CD4-positive, alpha-beta T cell (primary cell): Measurements from ENCODE around the gene KLHL24. TPM values are rescaled to one million over a fixed set of nuclear protein-coding genes. Genes with fewer than 3 reads are reported as not detected.
"Not testable (repeated sequence)": the region's sequence is repeated elsewhere in the genome, so short reads cannot be mapped to it uniquely, and the experiment has no call there.

Experiments
- ATAC-seq: fragments of 200-7000 bp; cut with Tn5 transposase; one replicate; pipeline ENCODE4 v1.10.0; 2022; ENCODE audit warnings: mild to moderate bottlenecking; ENCODE audit not compliant: poor library complexity
- CTCF ChIA-PET: fragments of 350-600 bp; sonication (Branson Sonifier 250); formaldehyde crosslinking; loops from one replicate; lab custom pipeline; 2021; ENCODE audit warnings: antibody characterized with exemption, inconsistent platforms; lab: Charles Lee
- POLR2A ChIA-PET: fragments of 350-600 bp; sonication (Branson Sonifier 250); formaldehyde crosslinking; loops from one replicate; lab custom pipeline; 2021; ENCODE audit warnings: antibody characterized with exemption, inconsistent platforms; lab: Charles Lee
- DNase-seq, 14 experiments: peaks; one replicate each; pipeline ENCODE4 v3.0.0-alpha.2; 2013 to 2020; ENCODE audit warnings: mixed read lengths in 2 of 14
- H3K27ac ChIP-seq, 2 donors: one replicate each; pipeline versions ENCODE4 v1.5.1 to v1.7.0; 2013; ENCODE audit warnings: low read length in 2 of 2, low read depth in 1 of 2, mild to moderate bottlenecking in 1 of 2
- H3K27me3 ChIP-seq, 2 experiments: 1 replicate in 1 of 2; 2 replicates in 1 of 2; pipeline versions ENCODE4 v1.6.1 to v1.7.0; 2013; ENCODE audit warnings: low read length in 2 of 2, control low read depth in 1 of 2, mild to moderate bottlenecking in 1 of 2, moderate library complexity in 1 of 2; ENCODE audit not compliant: insufficient read depth in 2 of 2, control insufficient read depth in 1 of 2
- H3K36me3 ChIP-seq: one replicate; pipeline ENCODE4 v1.6.1; 2013; ENCODE audit warnings: low read length, control low read depth; ENCODE audit not compliant: insufficient read depth
- H3K4me1 ChIP-seq: one replicate; pipeline ENCODE4 v1.6.1; 2013; ENCODE audit warnings: low read length, control low read depth; ENCODE audit not compliant: insufficient read depth
- H3K4me3 ChIP-seq: one replicate; pipeline ENCODE4 v1.5.1; 2013; ENCODE audit warnings: mild to moderate bottlenecking, low read length, moderate library complexity
- H3K9me3 ChIP-seq, 2 experiments: 1 replicate in 1 of 2; 2 replicates in 1 of 2; pipeline versions ENCODE4 v1.6.1 to v1.7.0; 2013; ENCODE audit warnings: low read length in 2 of 2, mild to moderate bottlenecking in 2 of 2, control low read depth in 1 of 2, moderate library complexity in 1 of 2; ENCODE audit not compliant: control insufficient read depth in 1 of 2, insufficient read depth in 1 of 2
- H3K27ac Mint-ChIP-seq: one replicate; pipeline ENCODE4 v1.8.0; 2020; ENCODE audit warnings: mixed read lengths
- H3K27me3 Mint-ChIP-seq: one replicate; pipeline ENCODE4 v1.8.0; 2021; ENCODE audit warnings: mixed read lengths
- H3K36me3 Mint-ChIP-seq: one replicate; pipeline ENCODE4 v1.8.0; 2021; ENCODE audit warnings: low read depth, mixed read lengths
- H3K4me1 Mint-ChIP-seq: one replicate; pipeline ENCODE4 v1.8.0; 2021; ENCODE audit warnings: low read depth, mixed read lengths
- H3K4me3 Mint-ChIP-seq: one replicate; pipeline ENCODE4 v1.8.0; 2020; ENCODE audit warnings: mild to moderate bottlenecking, mixed read lengths
- H3K9me3 Mint-ChIP-seq: one replicate; pipeline ENCODE4 v1.8.0; 2020; ENCODE audit warnings: mixed read lengths
- intact Hi-C, 2 experiments: fragments of 100-400 bp; cut with DNase I in 1 of 2; cut with micrococcal nuclease in 1 of 2; formaldehyde crosslinking; loops; one replicate each; pipeline versions ENCODE4 v1.15.1 to v1.9.0; 2023 to 2025; cut with DNase I, micrococcal nuclease
- total RNA-seq, 174 experiments: library from RNA in 2 of 174; stranded (reverse) in 2 of 174; gene quantifications; one replicate each; pipeline ENCODE4 v1.2.3 and lab custom pipeline; 2021 to 2026
- TF ChIP-seq, protein P1 (sequence below): fragments of 200-600 bp; IDR thresholded peaks from one replicate; pipeline ENCODE4 v1.8.0; 2022; ENCODE audit warnings: antibody characterized with exemption, mild to moderate bottlenecking

Gene KLHL24
- total RNA-seq, 2 experiments from 2014 or later: 190 to 191 TPM

DNA sequence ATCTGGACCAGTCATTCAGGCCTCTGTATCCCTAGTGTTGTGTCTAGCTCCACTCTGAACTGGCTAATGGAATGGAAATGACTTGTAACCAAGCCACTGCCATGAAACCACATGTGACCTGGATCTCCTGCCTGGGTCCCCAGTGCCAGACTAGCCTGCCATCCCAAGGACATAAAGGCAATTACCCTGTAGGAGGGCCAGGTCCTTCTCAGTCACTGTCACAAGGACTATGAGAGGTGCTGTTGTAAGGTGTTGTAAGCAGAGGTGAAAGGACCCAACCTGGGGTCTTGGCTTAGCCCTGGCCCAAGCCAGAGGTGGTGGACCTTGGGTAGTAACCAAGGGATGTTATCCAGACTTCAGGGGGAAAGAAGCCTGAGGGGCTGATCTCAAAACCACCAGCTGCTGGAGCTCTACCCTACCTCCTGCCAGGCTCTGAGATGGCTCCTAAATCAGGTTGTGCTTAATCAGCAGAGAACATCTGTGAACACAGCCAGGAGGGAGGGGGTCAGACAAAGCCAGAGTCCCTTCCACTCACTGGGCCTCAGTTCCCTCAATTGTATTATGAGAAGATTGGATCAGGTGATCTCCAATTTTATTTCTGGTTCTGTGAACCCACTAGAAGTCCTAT, 15.7 kb upstream of the KLHL24 start:
- DNase-seq (no peak), ATAC-seq (no peak)
- no peaks in the 10 kb centered on the region for H3K9me3 ChIP-seq
- Mint-ChIP-seq H3K36me3 (no peaks in the 10 kb centered on the region), H3K4me1 (no peaks in the 10 kb centered on the region), H3K27me3 (no peaks in the 10 kb centered on the region), H3K4me3 (no peak overlapping the region), H3K9me3 (peaks cover 3% of the 10 kb centered on the region), H3K27ac (no peak overlapping the region)
- CTCF ChIA-PET: no interaction called here
- no peak overlapping the region for H3K4me3 ChIP-seq
- H3K36me3 ChIP-seq: no peaks in the 10 kb centered on the region
- H3K4me1 ChIP-seq: no peaks in the 10 kb centered on the region
- H3K27me3 ChIP-seq: no peaks in the 10 kb centered on the region
- TF ChIP-seq, protein P1, sequence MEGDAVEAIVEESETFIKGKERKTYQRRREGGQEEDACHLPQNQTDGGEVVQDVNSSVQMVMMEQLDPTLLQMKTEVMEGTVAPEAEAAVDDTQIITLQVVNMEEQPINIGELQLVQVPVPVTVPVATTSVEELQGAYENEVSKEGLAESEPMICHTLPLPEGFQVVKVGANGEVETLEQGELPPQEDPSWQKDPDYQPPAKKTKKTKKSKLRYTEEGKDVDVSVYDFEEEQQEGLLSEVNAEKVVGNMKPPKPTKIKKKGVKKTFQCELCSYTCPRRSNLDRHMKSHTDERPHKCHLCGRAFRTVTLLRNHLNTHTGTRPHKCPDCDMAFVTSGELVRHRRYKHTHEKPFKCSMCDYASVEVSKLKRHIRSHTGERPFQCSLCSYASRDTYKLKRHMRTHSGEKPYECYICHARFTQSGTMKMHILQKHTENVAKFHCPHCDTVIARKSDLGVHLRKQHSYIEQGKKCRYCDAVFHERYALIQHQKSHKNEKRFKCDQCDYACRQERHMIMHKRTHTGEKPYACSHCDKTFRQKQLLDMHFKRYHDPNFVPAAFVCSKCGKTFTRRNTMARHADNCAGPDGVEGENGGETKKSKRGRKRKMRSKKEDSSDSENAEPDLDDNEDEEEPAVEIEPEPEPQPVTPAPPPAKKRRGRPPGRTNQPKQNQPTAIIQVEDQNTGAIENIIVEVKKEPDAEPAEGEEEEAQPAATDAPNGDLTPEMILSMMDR: no peak
- no peak overlapping the region for H3K27ac ChIP-seq
- POLR2A ChIA-PET: interaction anchor here (1.1 kb wide), 1 partner anchor 33 kb away, joined by 3 read pairs; no protein-coding TSS in a partner anchor
- intact Hi-C loops: no loop called here

DNA sequence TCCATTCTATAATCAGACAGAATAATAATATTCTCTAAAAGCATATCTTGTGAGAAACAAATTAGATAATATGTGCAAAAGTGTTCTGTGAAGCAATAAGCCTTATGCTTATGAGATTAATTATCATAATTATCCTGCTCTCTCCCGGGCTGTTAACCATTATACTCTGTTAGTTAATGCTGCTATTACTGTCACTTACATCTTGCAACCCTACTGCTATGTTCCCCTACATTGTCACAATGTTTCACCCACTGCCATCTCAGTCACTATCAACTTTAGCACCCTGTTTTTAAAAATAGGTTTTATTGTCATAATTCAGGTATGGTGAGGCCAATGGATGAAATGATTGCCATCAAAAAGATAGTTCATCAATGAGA, 15.2 kb upstream of the KLHL24 start:
- Histone ChIP-seq H3K36me3 (no peaks in the 10 kb centered on the region), H3K27me3 (no peaks in the 10 kb centered on the region), H3K27ac (no peak overlapping the region), H3K9me3 (no peaks in the 10 kb centered on the region), H3K4me3 (no peak overlapping the region), H3K4me1 (no peaks in the 10 kb centered on the region)
- no peaks in the 10 kb centered on the region for H3K27me3 Mint-ChIP-seq
- no peak overlapping the region for H3K27ac Mint-ChIP-seq
- H3K36me3 Mint-ChIP-seq: no peaks in the 10 kb centered on the region
- TF ChIP-seq, protein P1: no peak
- POLR2A ChIA-PET: no interaction called here
- CTCF ChIA-PET: no interaction called here
- H3K4me3 Mint-ChIP-seq: no peak overlapping the region
- ATAC-seq (no peak), DNase-seq (no peak)
- no peaks in the 10 kb centered on the region for H3K4me1 Mint-ChIP-seq
- peaks cover 3% of the 10 kb centered on the region for H3K9me3 Mint-ChIP-seq
- intact Hi-C loops: no loop called here

DNA sequence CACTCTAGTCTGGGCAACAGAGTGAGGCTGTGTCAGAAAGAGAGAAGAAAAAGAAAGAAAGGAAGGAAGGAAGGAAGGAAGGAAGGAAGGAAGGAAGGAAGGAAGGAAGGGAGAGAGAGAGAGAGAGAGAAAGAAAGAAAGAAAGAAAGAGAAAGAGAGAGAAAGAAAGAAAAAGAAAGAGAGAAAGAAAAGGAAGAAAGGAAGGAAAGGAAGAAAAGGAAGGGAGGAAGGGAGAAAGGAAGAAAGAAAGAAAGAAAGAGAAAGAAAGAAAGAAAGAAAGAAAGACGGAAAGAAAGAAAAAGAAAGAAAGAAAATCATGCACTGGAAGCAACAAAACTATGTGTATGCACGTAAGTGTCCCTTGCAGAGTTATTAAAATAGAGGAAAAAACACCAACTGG, 12.9 kb upstream of the KLHL24 start:
- H3K27ac ChIP-seq, H3K4me1 ChIP-seq, H3K4me3 ChIP-seq, H3K9me3 ChIP-seq, intact Hi-C loops, CTCF ChIA-PET, H3K27me3 ChIP-seq, H3K36me3 Mint-ChIP-seq, DNase-seq, H3K36me3 ChIP-seq, POLR2A ChIA-PET, H3K27me3 Mint-ChIP-seq, H3K9me3 Mint-ChIP-seq, H3K27ac Mint-ChIP-seq, ATAC-seq, H3K4me3 Mint-ChIP-seq, H3K4me1 Mint-ChIP-seq: not testable (repeated sequence)
